Kidney glomerular epithelial cell (primary cell): ENCODE data around the gene OTOP1.
"Not testable (repeated sequence)": the region's sequence is repeated elsewhere in the genome, so short reads cannot be mapped to it uniquely, and the experiment has no call there.

Experiments
- DNase-seq: peaks from one replicate; lab custom pipeline; 2025; lab: John Stamatoyannopoulos, UW

Gene OTOP1

DNA sequence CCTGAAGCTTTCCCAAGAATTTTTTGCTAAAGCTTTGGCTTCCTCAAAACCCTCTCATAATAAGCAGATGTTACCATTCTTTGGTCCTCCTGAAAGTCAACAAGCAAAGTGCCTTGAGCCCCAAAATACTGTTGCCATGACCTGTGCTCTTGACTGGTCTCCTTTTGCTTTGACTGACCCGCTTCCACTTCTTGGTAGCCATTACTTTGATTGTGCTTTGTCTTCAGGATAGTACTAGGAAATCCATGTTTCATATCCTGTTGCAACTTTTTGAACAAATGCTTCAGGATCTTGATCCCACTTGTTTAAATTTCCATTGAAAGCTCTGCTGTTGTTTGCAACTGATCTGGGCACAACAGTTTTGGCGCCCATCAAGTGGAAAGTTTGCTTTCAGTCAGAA lies 6.9 kb upstream of the OTOP1 start:
- DNase-seq = no peak

- no peak for DNase-seq
These were observed 1.6 kb upstream of the OTOP1 start for GRCh38 chr4:4228356-4228668.

- no peak for DNase-seq
These were observed 1.0 kb upstream of the OTOP1 start for GRCh38 chr4:4227510-4228355.

- DNase-seq = no peak
These were observed 669 bp downstream of the OTOP1 start for GRCh38 chr4:4225915-4226605.

- peak; percentile 36 for DNase-seq
These were observed 9.6 kb downstream of the OTOP1 start for GRCh38 chr4:4217113-4217512.

DNA sequence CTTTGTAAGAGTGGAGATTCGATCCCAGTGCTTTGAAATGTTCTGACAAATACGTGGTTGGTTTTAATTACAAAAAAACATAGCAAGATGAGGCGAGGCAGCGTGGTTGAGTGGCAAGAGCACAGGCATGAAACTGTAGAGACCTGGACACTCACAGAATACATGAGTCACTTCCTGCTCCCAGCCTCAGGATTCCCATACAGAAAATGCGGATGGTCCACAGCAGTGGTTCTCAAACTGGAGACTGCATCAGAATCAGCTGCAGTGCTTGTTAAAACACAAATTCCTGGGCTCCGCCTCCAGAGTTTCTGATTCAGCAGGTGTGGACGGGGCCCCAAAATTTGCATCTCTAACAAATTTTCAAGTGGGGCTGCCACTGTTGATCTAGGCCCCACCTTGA lies 10.1 kb downstream of the OTOP1 start:
- peak; percentile 31 for DNase-seq

DNA sequence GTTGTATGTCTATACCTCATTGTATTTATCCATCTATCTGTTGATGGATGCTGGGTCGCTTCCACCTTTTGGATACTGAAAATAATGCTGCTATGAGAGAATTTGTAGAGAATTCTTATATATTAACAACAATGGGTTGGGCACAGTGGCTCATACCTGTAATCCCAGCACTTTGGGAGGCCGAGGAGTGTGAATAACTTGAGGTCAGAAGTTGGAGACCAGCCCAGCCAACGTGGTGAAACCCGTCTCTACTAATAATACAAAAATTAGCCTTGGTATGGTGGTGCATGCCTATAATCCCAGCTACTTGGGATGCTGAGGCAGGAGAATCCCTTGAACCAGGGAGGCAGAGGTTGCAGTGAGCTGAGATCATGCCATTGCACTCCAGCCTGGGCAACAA lies 13.1 kb downstream of the OTOP1 start:
- not testable (repeated sequence) for DNase-seq

DNA sequence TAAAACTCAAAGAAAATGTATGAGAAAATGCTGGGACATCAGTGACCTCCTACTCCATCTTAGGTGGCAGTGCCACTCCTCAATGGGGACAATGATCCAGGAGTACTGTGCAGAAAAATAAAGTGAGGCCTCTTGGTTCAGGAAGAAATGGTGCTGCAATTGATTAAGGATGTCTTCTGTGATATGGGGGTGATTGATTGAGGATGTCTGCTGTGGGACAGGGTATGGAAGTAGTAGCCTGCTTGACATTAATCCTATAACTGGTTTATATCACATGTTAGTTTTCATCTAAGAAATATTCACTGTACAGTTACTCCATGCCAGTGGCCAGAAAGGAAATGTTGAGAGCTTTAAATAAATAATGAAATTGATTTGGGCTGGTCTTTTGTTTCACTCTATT lies 20.5 kb downstream of the OTOP1 start:
- no peak for DNase-seq

DNA sequence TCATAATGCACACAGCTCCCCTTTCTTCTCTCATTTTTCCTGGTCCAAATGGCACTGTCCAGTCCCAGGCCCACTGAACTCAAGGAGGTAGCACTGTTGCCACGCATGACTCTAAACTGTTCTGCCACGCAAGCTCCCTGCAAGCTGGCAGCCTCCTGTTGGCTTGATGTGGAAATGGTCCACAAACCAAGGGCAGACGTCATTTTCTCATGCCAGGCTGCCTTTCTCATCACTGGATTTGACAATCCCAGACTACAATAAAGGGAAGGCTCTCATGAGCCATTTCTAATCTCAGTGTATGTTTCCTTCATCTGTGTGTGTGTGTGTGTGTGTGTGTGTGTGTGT lies 22.4 kb downstream of the OTOP1 start:
- no peak for DNase-seq

DNA sequence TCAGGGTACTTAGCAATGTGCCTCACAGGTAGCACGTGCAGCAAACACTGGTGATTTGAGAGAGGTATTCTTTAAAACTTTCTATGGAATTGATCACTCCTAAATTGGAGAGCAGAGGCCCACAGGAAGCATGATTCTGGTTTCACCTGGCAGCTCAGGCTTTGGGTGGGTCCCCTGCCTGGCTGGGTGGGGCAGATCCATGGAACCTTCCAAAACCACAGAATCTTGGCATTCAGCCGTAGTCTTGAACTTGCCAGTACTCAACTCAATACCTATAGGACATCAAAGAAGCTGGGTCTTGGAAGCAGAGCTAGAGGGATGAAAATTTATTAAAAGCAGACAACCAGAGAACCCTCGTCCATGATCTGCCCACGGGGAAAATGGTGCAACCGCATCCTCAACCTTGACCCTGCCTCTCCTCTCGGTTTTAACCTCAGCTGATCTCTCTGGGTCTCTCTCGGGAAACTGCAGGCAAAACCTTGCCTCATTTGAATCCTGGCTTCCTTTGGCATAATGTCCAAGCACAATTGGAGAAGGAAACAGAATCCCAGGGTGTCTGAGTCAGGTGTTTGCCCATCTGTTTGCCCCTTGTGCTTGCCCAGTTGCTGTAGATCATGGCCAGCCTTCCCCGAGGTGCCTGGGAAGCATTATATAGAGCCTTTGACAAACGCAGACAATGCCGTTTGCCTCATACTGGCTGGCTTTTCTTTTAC lies 22.9 kb downstream of the OTOP1 start:
- DNase-seq = no peak

DNA sequence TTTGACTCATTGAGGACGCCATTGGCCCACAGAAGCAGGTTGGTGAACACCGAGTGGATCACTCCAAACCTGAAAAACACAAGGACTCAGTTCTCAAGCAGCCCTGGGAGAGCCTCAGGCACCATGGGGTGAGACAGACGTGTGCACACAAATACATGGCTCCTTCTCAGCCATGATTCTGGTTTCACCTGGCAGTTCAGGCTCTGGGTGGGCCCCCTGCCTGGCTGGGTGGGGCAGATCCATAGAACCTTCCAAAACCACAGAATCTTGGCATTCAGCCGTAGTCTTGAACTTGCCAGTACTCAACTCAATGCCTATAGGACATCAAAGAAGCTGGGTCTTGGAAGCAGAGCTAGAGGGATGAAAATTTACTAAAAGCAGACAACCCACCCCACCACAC lies 24.2 kb downstream of the OTOP1 start:
- DNase-seq = no peak

DNA sequence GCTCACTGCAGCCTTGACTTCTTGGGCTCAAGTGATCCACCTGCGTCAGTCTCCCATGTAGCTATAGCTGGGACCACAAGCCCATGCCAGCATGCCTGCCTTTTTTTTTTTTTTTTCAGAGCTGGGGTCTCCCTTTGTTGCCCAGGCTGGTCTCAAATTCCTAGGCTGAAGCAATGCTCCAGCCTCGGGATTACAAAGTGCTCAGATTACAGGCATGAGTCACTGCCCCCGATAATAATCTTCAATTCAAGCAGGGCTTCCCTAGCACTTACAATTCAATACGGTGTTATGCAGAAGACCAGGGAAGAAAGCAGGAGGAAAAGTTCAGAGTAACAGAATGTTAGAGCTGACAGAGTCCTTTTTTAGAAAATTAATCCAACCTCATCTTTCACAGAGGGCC lies 26.1 kb downstream of the OTOP1 start:
- DNase-seq = no peak

DNA sequence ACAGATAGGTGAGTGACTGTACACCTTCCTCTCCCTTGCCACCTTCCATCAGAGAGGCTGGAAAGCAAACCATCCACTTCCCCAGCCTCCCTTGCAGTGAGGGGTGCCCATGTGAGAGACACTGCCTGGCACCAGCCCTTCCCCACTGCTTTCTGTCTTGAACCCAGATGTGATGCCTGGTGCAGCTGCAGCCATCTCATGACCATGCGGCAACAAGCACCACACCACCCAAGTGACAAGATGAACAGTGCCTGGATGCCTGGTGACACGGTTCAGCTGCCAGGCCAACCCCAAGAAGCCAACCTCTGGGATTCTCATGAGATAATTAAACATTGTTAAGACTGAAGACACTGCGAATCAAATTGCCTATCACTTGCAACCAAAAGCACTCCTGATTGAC lies 31.4 kb downstream of the OTOP1 start:
- DNase-seq = no peak

- not testable (repeated sequence) for DNase-seq
These were observed 38.2 kb downstream of the OTOP1 start for GRCh38 chr4:4188557-4188956.

GRCh38 chr4:4185528-4185927 lies 41.2 kb downstream of the OTOP1 start:
- DNase-seq = no peak

- no peak for DNase-seq
These were observed 43.7 kb downstream of the OTOP1 start for GRCh38 chr4:4182835-4183568.

- DNase-seq = no peak
These were observed 56.1 kb downstream of the OTOP1 start for GRCh38 chr4:4170596-4171150.

DNA sequence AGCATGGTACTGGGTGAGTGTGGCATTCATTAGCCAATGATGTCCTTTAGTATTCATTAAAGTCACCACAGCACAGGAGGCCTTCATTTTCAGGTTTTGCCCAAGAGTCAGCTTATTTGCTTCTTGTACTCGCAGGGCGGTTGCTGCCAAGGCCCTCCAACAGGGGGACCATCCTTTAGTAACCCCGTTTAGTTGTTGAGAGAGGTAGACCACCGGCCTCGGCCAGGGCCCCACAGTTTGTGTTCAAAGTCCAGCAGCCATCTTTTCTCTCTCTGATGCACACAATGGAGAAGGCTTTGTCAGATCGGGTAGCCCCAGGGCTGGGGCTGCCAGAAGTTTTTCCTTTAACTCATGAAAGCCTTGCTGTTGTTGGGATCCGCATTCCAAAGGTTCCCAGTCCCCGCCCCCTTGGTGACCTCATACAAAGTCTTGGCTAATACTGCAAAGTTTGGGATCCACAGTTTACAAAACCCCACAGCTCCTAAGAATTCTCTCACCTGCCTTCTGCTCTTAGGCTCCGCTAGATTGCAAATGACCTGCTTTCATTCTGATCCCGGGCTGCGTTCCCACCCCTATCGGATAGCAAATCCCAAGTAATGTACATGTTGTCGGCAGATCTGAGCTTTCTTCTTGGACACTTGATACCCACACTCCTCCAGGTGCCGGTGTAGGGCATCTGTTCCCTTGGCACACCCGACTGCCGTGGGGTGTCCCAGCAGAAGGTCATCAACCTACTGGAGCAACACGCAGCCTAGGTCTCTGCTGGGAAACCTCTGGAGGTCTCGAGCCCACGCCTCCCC lies 58.5 kb downstream of the OTOP1 start:
- DNase-seq = not testable (repeated sequence)

- DNase-seq = not testable (repeated sequence)
These were observed 59.7 kb downstream of the OTOP1 start for GRCh38 chr4:4166986-4167385.

GRCh38 chr4:4165701-4166392 lies 60.9 kb downstream of the OTOP1 start:
- not testable (repeated sequence) for DNase-seq
